GM18868 (cell line): ENCODE measurements around the gene KCNAB2.

ENCODE experiments used
- ATAC-seq: cut with Tn5 transposase; IDR thresholded peaks from one replicate; pipeline ENCODE4 v1.9.1; 2021; ENCODE audit warnings: mild to moderate bottlenecking, moderate library complexity; ENCODE audit not compliant: unreplicated experiment

The KCNAB2 gene

GRCh38 chr1:6077506-6077905 lies 31.8 kb downstream of the KCNAB2 start:
- ATAC-seq = no peak

- ATAC-seq = no peak
These were observed 32.2 kb downstream of the KCNAB2 start for GRCh38 chr1:6077919-6078318.

DNA sequence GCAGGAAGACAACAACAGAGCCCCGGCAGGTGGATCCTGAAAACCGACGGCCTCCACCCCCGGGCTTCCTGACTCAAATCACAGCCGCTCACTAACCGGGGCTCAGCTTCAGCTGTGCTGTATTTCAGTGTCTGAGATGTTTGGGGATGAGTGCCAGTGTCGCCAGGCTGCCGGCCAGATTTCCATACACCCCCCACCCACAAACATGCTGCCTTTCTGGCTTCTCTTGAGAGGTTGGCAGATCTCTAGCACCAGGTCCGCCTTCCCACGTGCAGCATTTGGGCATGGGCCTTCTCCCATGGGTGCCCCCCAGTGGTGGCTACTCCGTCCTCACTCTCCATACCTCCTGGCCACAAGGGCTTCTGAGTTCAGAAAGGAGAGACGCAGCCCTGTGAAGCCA lies 34.8 kb downstream of the KCNAB2 start:
- ATAC-seq = no peak

GRCh38 chr1:6081901-6082300 lies 36.2 kb downstream of the KCNAB2 start:
- no peak for ATAC-seq

DNA sequence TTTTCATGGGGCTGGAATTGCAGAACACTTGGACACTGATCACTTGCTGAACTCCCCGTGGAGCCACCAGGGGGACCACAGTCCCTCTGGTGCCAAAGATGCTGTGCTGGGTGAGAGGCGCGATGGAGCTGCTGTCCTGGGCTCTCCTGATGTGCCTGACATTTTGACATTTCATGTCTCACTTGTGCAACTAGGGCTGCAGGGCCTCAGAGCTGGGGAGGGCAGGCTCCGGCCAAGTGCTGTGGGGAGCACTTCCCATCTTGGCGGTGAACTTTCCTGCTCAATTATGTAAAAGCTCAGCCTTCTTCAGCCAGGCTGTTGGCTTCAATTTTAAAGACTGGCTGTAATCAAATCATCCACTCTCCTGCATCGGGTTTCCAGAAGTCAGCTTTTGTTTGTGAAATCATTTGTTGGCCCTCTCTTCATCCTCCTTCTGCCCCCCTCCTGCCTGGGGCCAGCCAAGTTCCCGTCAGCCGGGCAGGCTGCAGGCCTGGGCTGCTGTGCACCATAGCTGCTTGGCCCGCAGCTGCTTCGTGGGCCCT lies 36.8 kb downstream of the KCNAB2 start:
- no peak for ATAC-seq

GRCh38 chr1:6083385-6083784 lies 37.7 kb downstream of the KCNAB2 start:
- no peak for ATAC-seq

GRCh38 chr1:6083801-6084446 lies 38.2 kb downstream of the KCNAB2 start:
- ATAC-seq = no peak

DNA sequence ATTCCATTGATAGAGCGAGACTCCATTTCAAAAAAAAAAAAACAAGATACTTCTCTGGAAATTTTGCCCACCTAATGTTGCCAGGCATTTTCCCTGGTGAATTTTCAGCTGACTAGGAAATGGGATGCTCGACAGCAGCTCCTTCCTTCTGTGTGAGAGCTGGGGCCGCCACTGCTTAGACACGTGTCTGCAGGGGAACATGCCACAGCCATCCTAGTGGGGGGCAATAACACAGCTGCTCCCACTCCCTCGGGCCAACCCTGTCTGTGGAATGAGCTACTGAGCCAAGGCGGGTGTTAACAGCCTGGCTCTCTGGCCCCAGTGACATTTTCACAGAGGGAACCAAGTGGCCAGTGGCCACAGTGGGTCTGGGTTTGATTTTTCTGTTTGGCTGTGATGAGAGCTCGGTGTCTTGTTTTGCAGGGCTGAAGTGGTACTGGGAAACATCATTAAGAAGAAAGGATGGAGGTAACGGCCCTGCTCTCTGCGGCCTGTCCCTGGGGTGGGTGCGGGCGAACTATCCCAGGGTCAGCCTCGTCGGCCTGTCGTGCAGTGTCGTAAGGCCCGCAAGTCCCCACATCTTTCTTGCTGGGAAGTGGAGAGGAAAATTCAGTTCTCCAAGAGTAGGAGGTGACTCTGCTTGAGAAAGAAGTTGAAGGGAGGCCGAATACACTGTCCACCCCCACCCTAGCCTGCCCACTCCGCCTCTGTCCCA lies 39.2 kb downstream of the KCNAB2 start:
- ATAC-seq = no peak

GRCh38 chr1:6085666-6086065 lies 40.0 kb downstream of the KCNAB2 start:
- ATAC-seq = no peak

DNA sequence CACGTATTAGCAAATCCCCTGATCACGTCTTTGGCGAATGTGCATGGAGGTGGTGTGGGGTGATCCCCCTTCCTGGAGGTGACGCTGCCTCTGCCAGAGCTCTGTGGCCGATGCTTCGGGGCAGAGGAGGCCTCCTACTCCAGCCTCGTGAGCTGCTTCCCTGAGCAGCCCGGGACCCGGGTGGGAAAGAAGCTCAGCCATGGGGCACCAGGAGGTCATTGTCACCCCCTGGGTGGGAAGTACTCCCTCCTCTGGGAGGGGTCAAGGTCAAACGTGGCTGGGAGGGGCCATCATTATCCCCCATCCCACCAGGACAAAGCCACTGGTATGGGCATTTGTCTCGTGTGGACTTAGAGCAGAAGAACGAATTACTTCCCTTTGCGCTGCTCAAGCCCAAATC lies 40.7 kb downstream of the KCNAB2 start:
- no peak for ATAC-seq

GRCh38 chr1:6086762-6087376 lies 41.2 kb downstream of the KCNAB2 start:
- ATAC-seq = no peak

DNA sequence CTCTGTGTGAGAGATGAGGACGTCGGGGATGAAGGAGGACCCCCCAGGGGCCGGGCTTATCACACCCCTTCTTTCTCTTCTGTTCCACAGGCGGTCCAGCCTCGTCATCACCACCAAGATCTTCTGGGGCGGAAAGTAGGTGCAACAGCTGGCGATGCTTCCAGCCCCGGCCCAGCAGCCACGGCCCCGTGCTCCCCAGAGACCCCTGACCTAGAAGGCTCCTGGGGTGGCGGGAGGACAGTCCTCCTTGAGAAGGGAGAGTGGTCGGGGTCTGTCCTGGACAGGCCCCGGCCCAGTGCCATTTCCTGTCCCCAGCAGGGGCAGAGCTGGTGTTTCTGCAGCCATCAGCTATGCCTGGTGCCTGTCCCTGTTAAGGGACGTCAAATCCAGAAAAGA lies 41.7 kb downstream of the KCNAB2 start:
- no peak for ATAC-seq

DNA sequence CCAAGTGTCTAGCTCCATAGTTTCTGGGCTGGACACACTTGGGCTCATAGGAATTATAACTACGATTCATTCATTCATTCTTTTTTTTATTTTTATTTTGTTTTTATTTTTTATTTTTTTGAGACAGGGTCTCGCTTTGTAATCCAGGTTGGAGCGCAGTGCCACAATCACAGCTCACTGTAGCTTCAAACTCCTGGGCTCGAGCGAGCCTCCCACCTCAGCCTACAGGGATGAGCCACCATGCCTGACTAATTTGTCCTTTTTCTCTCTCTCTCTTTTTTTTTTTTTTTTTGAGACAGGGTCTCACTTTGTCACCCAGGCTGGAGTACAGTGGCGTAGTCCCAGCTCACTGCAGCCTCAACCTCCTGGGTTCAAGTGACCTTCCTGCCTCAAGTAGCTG lies 42.3 kb downstream of the KCNAB2 start:
- no peak for ATAC-seq

DNA sequence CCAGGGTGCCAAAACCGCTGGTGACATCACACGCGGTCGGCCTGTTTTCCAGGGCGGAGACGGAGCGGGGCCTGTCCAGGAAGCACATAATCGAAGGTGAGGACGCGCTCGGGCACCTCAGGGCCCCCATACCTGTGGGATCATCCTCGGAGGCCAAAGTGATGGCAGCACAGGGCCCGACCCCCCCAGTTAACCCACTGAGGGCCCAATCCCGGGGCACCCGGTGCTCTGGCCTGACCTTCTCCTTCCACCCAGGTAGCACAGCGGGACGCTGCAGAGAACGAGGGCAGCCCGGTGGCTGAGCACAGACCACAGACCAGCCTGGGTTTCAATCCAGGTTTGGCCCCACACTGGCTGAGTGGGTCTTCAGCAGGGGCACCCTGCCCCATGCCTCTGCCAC lies 43.3 kb downstream of the KCNAB2 start:
- ATAC-seq = no peak

DNA sequence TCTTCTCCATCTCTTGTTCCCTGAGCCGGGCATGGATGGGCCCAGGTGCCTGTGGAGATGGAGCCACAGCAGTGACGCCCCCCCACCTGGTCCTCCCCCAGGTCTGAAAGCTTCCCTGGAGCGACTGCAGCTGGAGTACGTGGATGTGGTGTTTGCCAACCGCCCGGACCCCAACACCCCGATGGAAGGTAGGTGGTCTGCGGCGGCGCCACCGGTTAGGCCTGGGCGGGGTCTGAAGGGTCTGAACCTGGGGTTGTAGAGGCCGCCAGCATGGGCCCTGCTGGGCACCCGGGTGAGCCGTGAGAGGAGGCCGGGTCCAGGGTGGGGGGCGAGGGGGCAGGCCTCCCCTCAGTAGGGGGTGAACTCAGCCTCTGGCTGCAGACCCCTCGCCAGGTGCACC lies 44.6 kb downstream of the KCNAB2 start:
- ATAC-seq = no peak

GRCh38 chr1:6090996-6091822 lies 45.5 kb downstream of the KCNAB2 start:
- no peak for ATAC-seq

DNA sequence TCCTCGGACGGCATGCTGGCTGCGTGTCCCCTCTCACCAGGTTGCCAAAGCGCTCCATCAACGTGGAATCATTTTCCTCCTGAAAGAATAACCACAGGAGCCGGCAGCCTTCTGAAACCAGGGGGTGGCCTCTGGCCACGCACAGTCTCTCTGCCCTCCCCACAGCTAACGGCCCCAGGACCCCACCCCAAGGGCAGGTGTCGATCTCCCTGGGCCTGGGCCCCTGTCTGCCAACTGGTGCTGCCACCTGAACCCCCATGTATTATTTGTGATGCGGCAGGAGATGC lies 46.1 kb downstream of the KCNAB2 start:
- no peak for ATAC-seq

DNA sequence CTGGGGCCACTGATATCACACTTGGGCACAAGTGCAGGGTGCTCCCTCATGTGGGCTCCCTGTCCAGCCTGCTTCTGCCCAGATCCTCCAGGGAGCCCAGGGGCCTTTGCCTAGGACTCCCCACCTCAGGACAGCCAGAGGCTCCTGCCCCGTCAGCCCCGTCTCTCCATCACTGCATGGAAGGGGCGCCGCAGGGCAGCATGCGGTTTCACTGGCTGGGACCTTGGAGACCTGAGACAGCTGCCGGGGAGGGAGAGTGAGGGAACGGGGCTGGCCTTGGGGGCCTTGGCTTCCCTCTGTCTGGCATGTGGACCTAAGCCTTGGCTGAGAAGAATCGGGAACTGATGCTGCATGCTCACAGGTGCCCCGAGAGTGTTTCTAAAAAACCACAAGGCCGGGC lies 46.5 kb downstream of the KCNAB2 start:
- no peak for ATAC-seq

- no peak for ATAC-seq
These were observed 47.4 kb downstream of the KCNAB2 start for GRCh38 chr1:6093071-6093470.

DNA sequence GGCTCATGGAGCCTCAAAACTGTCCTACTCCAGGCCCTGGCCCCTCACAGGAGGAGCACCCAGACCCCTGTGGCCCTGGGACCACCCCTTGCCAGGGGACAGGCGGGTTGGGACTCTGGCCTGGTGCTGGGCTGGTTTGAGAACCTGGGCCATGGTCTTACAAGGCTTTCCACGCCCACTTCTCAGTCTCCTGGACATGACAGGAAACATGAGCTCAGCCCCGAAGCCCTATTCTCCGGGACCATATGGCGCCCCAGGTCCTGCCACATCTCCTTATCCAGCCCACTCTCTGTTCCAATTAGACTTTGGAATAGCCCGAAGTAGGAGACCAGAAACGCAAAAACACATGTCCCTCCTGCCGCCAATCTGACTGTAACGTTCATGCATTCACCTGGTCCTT lies 47.9 kb downstream of the KCNAB2 start:
- no peak for ATAC-seq

GRCh38 chr1:6094246-6094645 lies 48.6 kb downstream of the KCNAB2 start:
- ATAC-seq = no peak
